Natural killer cell (primary cell): Measurements from ENCODE around the gene ZNF592. TPM values are rescaled to one million over a fixed set of nuclear protein-coding genes. Genes with fewer than 3 reads are reported as not detected.
A peak's percentile ranks its signal among the peaks of the same experiment; 100 is the strongest.

Experiments
- ATAC-seq, 3 donors: fragments of 150-1000 bp in 2 of 3; fragments of 200-7000 bp in 1 of 3; cut with Tn5 transposase; 1 replicate in 1 of 3; 2 replicates in 2 of 3; pipeline ENCODE4 v1.10.0; 2021; ENCODE audit warnings: mild to moderate bottlenecking in 2 of 3, moderate library complexity in 2 of 3
- DNase-seq, 2 donors: peaks; one replicate each; pipeline versions ENCODE4 v3.0.0 to v3.0.0-alpha.2; 2013 to 2021; ENCODE audit warnings: mixed read lengths in 1 of 2
- H3K27ac ChIP-seq: one replicate; pipeline ENCODE4 v1.5.1; 2013; ENCODE audit warnings: mild to moderate bottlenecking, low read length
- H3K27me3 ChIP-seq: one replicate; pipeline ENCODE4 v1.6.1; 2013; ENCODE audit warnings: low read length; ENCODE audit not compliant: control insufficient read depth, insufficient read depth
- H3K36me3 ChIP-seq: one replicate; pipeline ENCODE4 v1.6.1; 2013; ENCODE audit warnings: low read length; ENCODE audit not compliant: control insufficient read depth, insufficient read depth
- H3K4me1 ChIP-seq: one replicate; pipeline ENCODE4 v1.6.1; 2013; ENCODE audit warnings: low read length; ENCODE audit not compliant: control insufficient read depth, insufficient read depth
- H3K4me3 ChIP-seq: one replicate; pipeline ENCODE4 v1.5.1; 2013; ENCODE audit warnings: low read length
- H3K9me3 ChIP-seq: one replicate; pipeline ENCODE4 v1.6.1; 2013; ENCODE audit warnings: low read length; ENCODE audit not compliant: control insufficient read depth, insufficient read depth
- H3K27ac Mint-ChIP-seq, 2 donors: one replicate each; pipeline ENCODE4 v1.8.0; 2022; ENCODE audit warnings: mild to moderate bottlenecking in 2 of 2, mixed read lengths in 2 of 2, moderate library complexity in 1 of 2
- H3K27me3 Mint-ChIP-seq, 2 donors: one replicate each; pipeline ENCODE4 v1.8.0; 2022; ENCODE audit warnings: low read depth in 2 of 2, mixed read lengths in 2 of 2
- H3K36me3 Mint-ChIP-seq: one replicate; pipeline ENCODE4 v1.8.0; 2022; ENCODE audit warnings: mixed read lengths
- H3K4me1 Mint-ChIP-seq, 2 donors: one replicate each; pipeline ENCODE4 v1.8.0; 2022; ENCODE audit warnings: mixed read lengths in 2 of 2
- H3K4me3 Mint-ChIP-seq: one replicate; pipeline ENCODE4 v1.8.0; 2022; ENCODE audit warnings: mild to moderate bottlenecking, moderate library complexity, mixed read lengths
- H3K9me3 Mint-ChIP-seq, 2 donors: one replicate each; pipeline ENCODE4 v1.8.0; 2022; ENCODE audit warnings: mixed read lengths in 2 of 2
- CTCF ChIP-seq: fragments of 200-600 bp; IDR thresholded peaks from one replicate; pipeline ENCODE4 v1.8.0; 2022; ENCODE audit warnings: antibody characterized with exemption
- WGBS: methylation state at CpG from one replicate; pipeline ENCODE4 v1.1.7; 2013; ENCODE audit warnings: missing lambda C conversion rate; ENCODE audit not compliant: insufficient coverage; 5-methylcytosine and 5-hydroxymethylcytosine counted together
- intact Hi-C: fragments of 100-400 bp; cut with micrococcal nuclease; formaldehyde crosslinking; loops from one replicate; pipeline ENCODE4 v1.14.2; 2022
- total RNA-seq, 4 donors: library from RNA; stranded (reverse); fragments of 120-200 nt in 1 of 4; gene quantifications; one replicate each; pipeline versions ENCODE4 v1.2.3 to v1.2.4, GENCODE V29; 2013 to 2022

Gene ZNF592
- total RNA-seq, 3 donors from 2014 or later (not counting 1 experiment from before 2014, with no cell fraction given) = 38.0 to 43.8 (median 39.1) TPM

- Mint-ChIP-seq H3K27me3 (no peaks in the 10 kb centered on the region), H3K27ac (peak overlapping the region in 1 of 2 donors; percentile 37), H3K9me3 (no peaks in the 10 kb centered on the region), H3K4me1 (peaks cover 13 to 20% of the 10 kb centered on the region in 2 donors), H3K36me3 (peaks cover 10% of the 10 kb centered on the region), H3K4me3 (no peak overlapping the region)
- TF ChIP-seq CTCF = no peak
- no peaks in the 10 kb centered on the region for H3K27me3 ChIP-seq
- no peak overlapping the region for H3K27ac ChIP-seq
- DNase-seq = no peak
- intact Hi-C loops = no loop called here
- 98% methylated on average over 5 of the region's 7 CpGs for WGBS
- no peak for ATAC-seq
- H3K4me1 ChIP-seq = no peaks in the 10 kb centered on the region
- no peaks in the 10 kb centered on the region for H3K9me3 ChIP-seq
- no peak overlapping the region for H3K4me3 ChIP-seq
- peaks cover 51% of the 10 kb centered on the region for H3K36me3 ChIP-seq
Observed at GRCh38 chr15:84793431-84794161, 45.2 kb downstream of the ZNF592 start.

GRCh38 chr15:84794162-84794547, 45.8 kb downstream of the ZNF592 start:
- ATAC-seq = no peak
- H3K36me3 Mint-ChIP-seq = peaks cover 10% of the 10 kb centered on the region
- no peak for DNase-seq
- TF ChIP-seq CTCF = no peak
- no peak overlapping the region for H3K27ac Mint-ChIP-seq
- H3K9me3 Mint-ChIP-seq = no peaks in the 10 kb centered on the region
- no peaks in the 10 kb centered on the region for H3K9me3 ChIP-seq
- H3K4me3 Mint-ChIP-seq = no peak overlapping the region
- no peaks in the 10 kb centered on the region for H3K27me3 ChIP-seq
- H3K4me1 Mint-ChIP-seq = peaks cover 12 to 17% of the 10 kb centered on the region in 2 donors
- WGBS = 90% methylated on average over 3 of the region's 4 CpGs
- H3K4me1 ChIP-seq = no peaks in the 10 kb centered on the region
- no peak overlapping the region for H3K27ac ChIP-seq
- no peak overlapping the region for H3K4me3 ChIP-seq
- peaks cover 57% of the 10 kb centered on the region for H3K36me3 ChIP-seq
- intact Hi-C loops = no loop called here
- H3K27me3 Mint-ChIP-seq = no peaks in the 10 kb centered on the region

- DNase-seq = no peak
- no peaks in the 10 kb centered on the region for H3K4me1 ChIP-seq
- H3K4me3 ChIP-seq = no peak overlapping the region
- Mint-ChIP-seq H3K36me3 (peaks cover 10% of the 10 kb centered on the region), H3K4me3 (no peak overlapping the region), H3K9me3 (no peaks in the 10 kb centered on the region), H3K27me3 (no peaks in the 10 kb centered on the region), H3K4me1 (peaks cover 12 to 15% of the 10 kb centered on the region in 2 donors), H3K27ac (no peak overlapping the region)
- no peak overlapping the region for H3K27ac ChIP-seq
- TF ChIP-seq CTCF = no peak
- ATAC-seq = no peak
- no peaks in the 10 kb centered on the region for H3K27me3 ChIP-seq
- H3K36me3 ChIP-seq = peaks cover 67% of the 10 kb centered on the region
- no peaks in the 10 kb centered on the region for H3K9me3 ChIP-seq
- 91% methylated on average over 2 of the region's 3 CpGs for WGBS
- intact Hi-C loops = no loop called here
Observed at GRCh38 chr15:84795186-84795585, 46.8 kb downstream of the ZNF592 start.

- Mint-ChIP-seq H3K27me3 (no peaks in the 10 kb centered on the region), H3K9me3 (no peaks in the 10 kb centered on the region), H3K4me3 (no peak overlapping the region), H3K27ac (peak overlapping the region in 1 of 2 donors; percentile 45), H3K36me3 (peaks cover under 1% of the 10 kb centered on the region), H3K4me1 (peaks cover 0 to 6% of the 10 kb centered on the region in 2 donors)
- no peak for TF ChIP-seq CTCF
- DNase-seq = no peak
- Histone ChIP-seq H3K36me3 (peaks cover 68% of the 10 kb centered on the region), H3K4me3 (no peak overlapping the region), H3K27ac (no peak overlapping the region), H3K4me1 (no peaks in the 10 kb centered on the region), H3K27me3 (no peaks in the 10 kb centered on the region), H3K9me3 (no peaks in the 10 kb centered on the region)
- intact Hi-C loops = no loop called here
- WGBS = 100% methylated on average over 4 of the region's 4 CpGs
- no peak for ATAC-seq
Observed at GRCh38 chr15:84797212-84797611, 48.8 kb downstream of the ZNF592 start.
